ENCODE results near the gene B3GNT8. TPM values are rescaled to one million over a fixed set of nuclear protein-coding genes. Genes with fewer than 3 reads are reported as not detected.

B3GNT8 gene
- polyA plus RNA-seq (not detected in 2 replicates), polyA minus RNA-seq (not detected in 2 replicates)

GRCh38 chr19:41426952-41427646, at the start of gene B3GNT8:
B3GNT8 (minus strand) TSS chr19:41427374; CDS start chr19:41426778, 596 bp downstream.
- TF ChIP-seq EP300 (conservative IDR thresholded peaks at IDR 0.05; ENCODE audit: poor library complexity, severe bottlenecking) = no peak
- no peak for TF ChIP-seq REST (IDR thresholded peaks at IDR 0.05; ENCODE audit: borderline replicate concordance)
- no peak for TF ChIP-seq RAD21 (conservative IDR thresholded peaks at IDR 0.05)
- no peak for TF ChIP-seq EZH2 (IDR thresholded peaks at IDR 0.05; ENCODE audit: borderline replicate concordance, insufficient read depth, low read length, poor library complexity, severe bottlenecking)
- no peak for TF ChIP-seq POLR2AphosphoS5 (IDR thresholded peaks at IDR 0.05)
- TF ChIP-seq CTCF (IDR thresholded peaks at IDR 0.05; ENCODE audit: poor library complexity, severe bottlenecking) = no peak
- no peak for TF ChIP-seq SMC3 (conservative IDR thresholded peaks at IDR 0.05; ENCODE audit: poor library complexity)
- no peak for TF ChIP-seq MXI1 (conservative IDR thresholded peaks at IDR 0.05; ENCODE audit: poor library complexity, severe bottlenecking)
- TF ChIP-seq TAF1 (IDR thresholded peaks at IDR 0.05; ENCODE audit: low read depth) = no peak
- no peaks in the 10 kb centered on the region for H3K9me3 ChIP-seq (ENCODE audit: low read length)
- H3K4me2 ChIP-seq (ENCODE audit: low read length) = no peak within 1 kb of the TSS
- no peaks in the 10 kb centered on the region for H3K36me3 ChIP-seq (ENCODE audit: insufficient read depth, low read length)
- no peaks in the 10 kb centered on the region for H4K20me1 ChIP-seq (ENCODE audit: insufficient read depth)
- H3K4me3 ChIP-seq (ENCODE audit: low read length) = no peak within 1 kb of the TSS
- H2AFZ ChIP-seq (ENCODE audit: low read depth, low read length) = no peak within 1 kb of the TSS
- H3K9ac ChIP-seq (ENCODE audit: low read length) = no peak within 1 kb of the TSS
- H3K27ac ChIP-seq (ENCODE audit: low read length) = no peak within 1 kb of the TSS
- H3K9me2 ChIP-seq (ENCODE audit: insufficient read depth, low read length) = no peaks in the 10 kb centered on the region
- H3K27me3 ChIP-seq (ENCODE audit: insufficient read depth, low read depth, low read length) = no peaks in the 10 kb centered on the region
- no peaks in the 10 kb centered on the region for H3F3A ChIP-seq (ENCODE audit: insufficient read depth, low read length, poor library complexity, severe bottlenecking)
- no peaks in the 10 kb centered on the region for H3K79me2 ChIP-seq (replicated peaks; ENCODE audit: insufficient read depth, low read length)

GRCh38 chr19:41476583-41476982, 49.4 kb upstream of the B3GNT8 start:
- Histone ChIP-seq H3K27ac (ENCODE audit: low read length) (no peak overlapping the region), H3K9ac (ENCODE audit: low read length) (no peak overlapping the region), H3F3A (ENCODE audit: insufficient read depth, low read length, poor library complexity, severe bottlenecking) (no peaks in the 10 kb centered on the region), H3K4me2 (ENCODE audit: low read length) (no peak overlapping the region), H2AFZ (ENCODE audit: low read depth, low read length) (no peak overlapping the region), H3K36me3 (ENCODE audit: insufficient read depth, low read length) (no peaks in the 10 kb centered on the region), H3K27me3 (ENCODE audit: insufficient read depth, low read depth, low read length) (no peaks in the 10 kb centered on the region), H3K4me3 (ENCODE audit: low read length) (no peak overlapping the region), H3K9me3 (ENCODE audit: low read length) (no peaks in the 10 kb centered on the region), H3K79me2 (replicated peaks; ENCODE audit: insufficient read depth, low read length) (no peaks in the 10 kb centered on the region), H4K20me1 (ENCODE audit: insufficient read depth) (no peaks in the 10 kb centered on the region), H3K9me2 (ENCODE audit: insufficient read depth, low read length) (no peaks in the 10 kb centered on the region)
- TF ChIP-seq EP300 (conservative IDR thresholded peaks at IDR 0.05; ENCODE audit: poor library complexity, severe bottlenecking) = no peak
- no peak for TF ChIP-seq POLR2AphosphoS5 (IDR thresholded peaks at IDR 0.05)
- TF ChIP-seq CTCF (IDR thresholded peaks at IDR 0.05; ENCODE audit: poor library complexity, severe bottlenecking) = no peak
- no peak for TF ChIP-seq RAD21 (conservative IDR thresholded peaks at IDR 0.05)
- TF ChIP-seq SMC3 (conservative IDR thresholded peaks at IDR 0.05; ENCODE audit: poor library complexity) = no peak
- no peak for TF ChIP-seq MXI1 (conservative IDR thresholded peaks at IDR 0.05; ENCODE audit: poor library complexity, severe bottlenecking)
- TF ChIP-seq EZH2 (IDR thresholded peaks at IDR 0.05; ENCODE audit: borderline replicate concordance, insufficient read depth, low read length, poor library complexity, severe bottlenecking) = no peak
- TF ChIP-seq REST (IDR thresholded peaks at IDR 0.05; ENCODE audit: borderline replicate concordance) = no peak
- no peak for TF ChIP-seq TAF1 (IDR thresholded peaks at IDR 0.05; ENCODE audit: low read depth)

Data from neural cell (in vitro differentiated cells).